NCI-H187 treated with DMSO at 0.1 percent for 48 hours (cell line): Measurements from ENCODE around the gene ERC1.

Experiments used
- DNase-seq: peaks from one replicate; lab custom pipeline; 2025; lab: John Stamatoyannopoulos, UW

Gene ERC1

DNA sequence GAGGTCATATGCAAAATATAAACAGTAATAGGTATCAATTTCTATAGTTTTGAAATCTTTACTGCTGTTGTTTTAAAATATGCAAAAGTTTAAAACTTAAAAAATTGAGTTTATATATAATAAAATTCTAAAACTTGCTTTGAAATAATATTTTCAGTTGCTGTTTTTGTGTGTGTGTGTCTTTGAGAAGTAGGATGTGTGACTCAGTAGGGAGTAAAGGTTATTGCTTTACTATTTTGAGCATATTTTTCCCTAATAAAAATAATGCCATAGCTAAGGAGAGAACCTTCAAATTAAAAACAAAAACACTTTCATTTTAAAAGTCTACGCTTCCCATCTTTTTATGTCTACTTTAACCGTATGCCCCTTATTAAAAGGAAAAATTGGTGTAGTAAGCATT, 365.3 kb downstream of the ERC1 start:
- no peak for DNase-seq

- DNase-seq: no peak
Measured at GRCh38 chr12:1357171-1357570, 366.1 kb downstream of the ERC1 start.

GRCh38 chr12:1357711-1358110, 366.7 kb downstream of the ERC1 start:
- no peak for DNase-seq

DNA sequence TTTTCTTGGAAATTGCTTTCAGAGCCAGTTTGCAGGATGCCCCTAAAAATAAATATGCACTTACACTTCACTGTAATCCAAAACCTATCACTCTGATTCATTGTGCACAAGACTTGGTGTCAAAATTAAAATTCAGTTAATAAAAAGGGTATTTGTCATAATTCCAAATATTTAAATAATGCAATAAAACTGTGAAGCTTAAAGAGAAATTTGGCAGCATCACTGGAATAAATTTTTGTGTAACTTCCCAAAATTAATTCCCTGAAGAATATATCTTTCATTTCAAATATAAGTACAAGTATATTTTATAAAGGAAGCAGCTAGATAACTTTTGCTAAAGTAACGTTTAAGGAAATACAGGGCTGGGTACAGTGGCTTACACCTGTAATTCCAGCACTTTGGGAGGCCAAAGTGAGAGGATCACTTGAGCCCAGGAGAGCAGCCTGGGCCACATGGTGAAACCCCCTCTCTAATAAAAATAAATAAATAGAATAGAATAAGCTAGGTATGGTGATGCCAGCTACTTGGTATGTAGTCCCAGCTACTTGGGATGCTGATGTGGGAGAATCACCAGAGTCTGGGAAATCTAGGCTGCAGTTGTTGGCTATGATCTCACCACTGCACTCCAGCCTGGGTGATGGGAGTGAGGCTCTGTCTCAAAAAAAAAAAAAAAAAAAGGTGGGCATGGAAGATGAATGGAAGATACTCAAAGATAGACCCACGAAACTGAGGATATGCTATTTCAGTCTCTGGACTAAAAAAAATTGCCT, 369.6 kb downstream of the ERC1 start:
- no peak for DNase-seq

DNA sequence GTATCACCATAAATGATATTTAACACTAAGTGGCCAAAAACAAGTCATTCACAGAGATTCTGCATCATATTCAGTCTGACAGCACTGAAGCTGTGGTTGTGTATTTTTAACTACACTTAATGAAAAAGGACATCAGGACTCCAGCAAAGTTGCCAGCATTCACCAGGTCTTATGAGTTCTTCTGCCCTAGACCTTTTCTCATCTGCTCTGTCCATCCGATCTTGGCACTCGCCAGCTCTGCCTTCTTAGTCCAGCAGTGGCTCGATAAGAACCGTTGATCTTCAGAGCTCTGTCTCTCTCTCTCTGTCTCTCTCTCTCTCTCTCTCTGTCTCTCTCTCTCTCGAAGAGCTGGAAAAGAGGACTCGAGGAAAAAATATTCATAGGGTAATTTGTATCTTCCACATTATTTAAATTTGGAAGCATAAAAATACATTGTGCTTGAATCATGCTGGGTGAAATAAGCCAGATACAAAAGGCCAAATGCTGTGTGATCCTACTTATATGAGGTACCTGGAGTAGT, 371.2 kb downstream of the ERC1 start:
- no peak for DNase-seq

DNA sequence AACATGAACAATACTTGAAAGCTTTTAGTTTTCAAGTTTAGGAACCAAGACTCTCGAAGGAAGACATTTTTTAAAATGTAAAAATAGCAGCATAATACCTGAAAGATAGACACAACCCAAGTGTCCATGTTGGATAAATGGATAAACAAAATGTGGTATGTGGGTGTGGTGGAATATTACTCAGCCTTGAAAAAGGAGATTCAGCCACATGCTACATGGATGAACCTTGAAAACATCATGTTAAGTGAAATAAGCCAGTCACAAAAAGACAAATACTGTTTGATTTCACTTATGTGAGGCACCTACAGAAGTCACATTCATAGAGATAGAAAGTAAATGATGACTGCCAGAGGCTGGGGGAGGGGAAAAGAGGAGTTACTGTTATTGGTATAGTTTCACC, 374.7 kb downstream of the ERC1 start:
- DNase-seq: no peak

GRCh38 chr12:1367331-1368291, 376.6 kb downstream of the ERC1 start:
- no peak for DNase-seq

- no peak for DNase-seq
Measured at GRCh38 chr12:1369460-1369859, 378.4 kb downstream of the ERC1 start.

DNA sequence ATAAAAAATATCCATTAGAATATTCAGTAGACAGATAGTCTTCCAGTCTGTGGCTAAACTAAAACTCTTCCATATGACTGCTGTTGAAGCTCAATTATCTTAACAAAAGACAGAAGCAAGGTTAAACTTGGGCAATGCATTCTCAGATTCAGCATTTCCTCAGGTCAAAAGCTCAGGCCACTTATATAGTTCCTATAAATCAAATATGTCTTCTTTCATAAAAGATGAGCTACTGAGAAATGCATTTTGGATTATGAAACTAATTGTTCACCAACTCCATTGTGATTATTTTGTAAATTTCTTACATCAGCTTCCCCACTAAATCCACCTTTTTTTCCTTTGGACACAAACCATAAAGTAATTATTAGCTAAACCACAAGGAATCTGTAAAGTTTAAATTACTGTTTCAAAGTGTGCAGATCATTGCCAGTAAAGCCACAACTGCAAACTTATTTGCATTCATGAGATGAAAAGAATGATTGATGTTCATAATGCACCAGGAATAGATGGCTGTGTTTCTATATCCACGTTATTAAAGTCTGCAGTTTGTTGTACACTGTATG, 379.0 kb downstream of the ERC1 start:
- no peak for DNase-seq

- no peak for DNase-seq
Measured at GRCh38 chr12:1373901-1374735, 383.1 kb downstream of the ERC1 start.

- DNase-seq: no peak
Measured at GRCh38 chr12:1375323-1375722, 384.3 kb downstream of the ERC1 start.

DNA sequence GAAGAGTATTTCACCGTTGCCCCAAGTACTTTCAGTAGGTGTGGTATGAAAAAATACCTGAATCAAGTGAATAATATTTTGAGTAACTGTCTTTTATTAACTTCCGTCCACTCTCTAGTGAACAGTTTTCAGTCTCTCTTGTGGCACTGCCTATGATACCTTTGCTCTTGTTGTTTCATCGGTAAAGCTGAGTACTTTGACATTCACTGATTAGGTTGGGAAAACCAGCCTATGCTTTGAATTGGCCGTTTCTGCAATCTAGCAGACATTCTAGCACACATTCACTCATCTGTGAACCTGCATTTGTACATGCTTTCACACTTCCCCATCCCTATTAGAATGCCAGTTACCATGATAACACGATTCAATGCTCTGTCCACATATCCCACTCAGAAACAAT, 386.1 kb downstream of the ERC1 start:
- DNase-seq: no peak

- DNase-seq: no peak
Measured at GRCh38 chr12:1377681-1378080, 386.7 kb downstream of the ERC1 start.

- DNase-seq: no peak
Measured at GRCh38 chr12:1380171-1380851, 389.3 kb downstream of the ERC1 start.

DNA sequence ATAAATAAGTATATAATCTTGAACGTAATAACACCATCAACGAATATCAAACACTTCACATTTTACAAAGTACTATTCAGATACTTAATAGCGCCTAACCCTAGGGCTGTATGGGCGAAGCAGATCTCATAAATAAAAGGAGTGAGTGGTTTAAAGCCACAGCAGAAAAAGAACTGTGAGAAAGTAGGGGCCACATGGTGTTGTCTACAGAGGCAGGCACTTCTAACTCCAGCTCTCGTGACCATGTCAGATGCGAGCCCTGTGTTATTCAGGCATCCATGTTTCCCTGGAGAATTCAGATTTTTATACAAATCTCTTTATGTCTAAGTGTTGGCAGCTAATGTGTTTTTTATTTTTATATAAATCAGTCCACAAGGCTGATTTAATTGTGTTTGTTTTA, 391.1 kb downstream of the ERC1 start:
- DNase-seq: no peak

GRCh38 chr12:1382826-1383225, 391.8 kb downstream of the ERC1 start:
- DNase-seq: no peak

DNA sequence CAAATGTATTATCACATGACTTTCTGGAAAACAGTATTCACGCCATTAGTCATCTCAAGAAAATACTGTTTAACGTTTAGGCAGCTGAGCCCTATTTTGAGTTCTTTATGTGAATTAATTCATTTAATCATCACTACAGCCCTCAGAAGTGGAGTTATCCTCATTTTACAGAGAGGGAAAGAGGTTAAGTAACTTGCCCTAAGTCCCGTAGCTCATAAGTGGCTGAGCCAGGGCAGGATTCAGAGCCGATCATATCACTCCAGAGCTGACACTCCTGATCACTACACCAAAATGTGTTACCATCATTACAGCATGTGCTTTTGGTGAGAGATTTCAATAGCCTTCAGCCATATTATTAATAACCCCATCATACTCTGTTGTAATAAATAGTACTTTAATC, 392.7 kb downstream of the ERC1 start:
- DNase-seq: no peak

- no peak for DNase-seq
Measured at GRCh38 chr12:1384910-1385309, 393.9 kb downstream of the ERC1 start.

DNA sequence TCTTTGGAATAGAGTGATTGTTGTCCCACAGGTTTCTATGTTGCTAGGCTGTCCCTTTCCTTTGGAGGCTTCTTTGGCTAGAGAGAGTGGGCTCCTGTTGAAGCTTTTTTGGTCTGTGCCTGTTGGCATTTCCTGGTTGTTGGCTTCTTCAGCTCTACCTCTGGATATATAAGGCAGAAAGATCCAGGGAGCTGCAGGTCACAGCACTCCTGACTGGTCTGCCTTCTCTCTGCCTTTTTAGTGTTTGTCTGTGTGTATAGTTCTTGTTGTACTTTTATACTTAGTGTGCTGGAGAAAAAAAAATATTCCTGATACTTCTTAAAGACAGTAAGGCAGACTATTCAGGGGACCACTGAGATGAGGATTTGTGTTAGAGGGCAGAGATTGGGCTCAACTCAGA, 400.7 kb downstream of the ERC1 start:
- DNase-seq: no peak

DNA sequence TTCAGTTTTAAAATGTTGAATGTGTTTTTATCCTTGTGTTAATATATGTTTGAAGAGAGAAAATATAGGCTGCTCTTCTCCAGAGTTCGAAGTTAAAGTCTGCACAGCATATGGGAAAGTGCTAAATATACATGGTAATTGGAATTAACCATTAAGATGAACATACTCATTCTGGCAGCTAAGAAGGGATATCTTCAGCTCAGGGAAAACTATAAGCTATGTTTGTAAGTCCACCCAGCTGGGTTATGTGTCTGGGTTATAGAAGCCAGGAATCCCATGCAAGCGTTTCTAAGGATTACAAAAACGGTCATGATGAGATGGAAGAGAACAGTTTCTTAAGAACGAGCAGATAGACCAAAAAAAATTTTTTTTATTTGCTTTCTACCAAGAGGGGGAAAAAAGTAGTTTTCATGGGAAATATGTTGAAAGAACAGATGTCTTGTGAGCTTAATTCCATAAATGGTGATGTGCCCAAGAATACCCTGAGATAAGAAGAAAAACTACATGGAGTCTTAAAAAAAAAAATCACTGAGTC, 404.5 kb downstream of the ERC1 start:
- no peak for DNase-seq

DNA sequence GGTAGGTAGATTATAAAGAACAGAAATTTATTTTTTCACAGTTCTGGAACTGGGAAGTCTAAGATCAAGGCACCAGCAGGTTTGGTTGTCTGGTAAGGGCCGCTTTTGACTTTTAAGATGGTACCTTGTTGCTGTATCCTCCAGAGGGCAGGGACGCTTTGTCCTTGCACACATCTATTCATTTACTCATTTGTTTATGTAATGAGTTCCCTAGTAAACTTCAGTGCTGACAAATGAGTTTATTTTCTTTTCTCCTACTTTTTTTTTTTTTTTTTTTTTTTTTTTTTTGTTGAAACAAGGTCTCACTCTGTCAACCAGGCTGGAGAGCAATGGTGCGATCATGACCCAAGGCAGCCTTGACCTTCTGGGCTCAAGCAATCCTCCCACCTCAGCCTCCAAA, 407.6 kb downstream of the ERC1 start:
- DNase-seq: no peak
